Stimulated activated CD4-positive, alpha-beta T cell treated with anti-CD3 and anti-CD28 coated beads, Interleukin-12 subunit alpha, Interleukin-12 subunit beta, amount 100 ng/mL, for 48 hours (primary cell): ENCODE measurements around the gene E2F2.

Experiments
- DNase-seq, 3 donors: peaks; one replicate each; pipeline ENCODE4 v3.0.0-alpha.2; 2020; ENCODE audit warnings: low read depth in 2 of 3, low spot score in 1 of 3

E2F2 gene

DNA sequence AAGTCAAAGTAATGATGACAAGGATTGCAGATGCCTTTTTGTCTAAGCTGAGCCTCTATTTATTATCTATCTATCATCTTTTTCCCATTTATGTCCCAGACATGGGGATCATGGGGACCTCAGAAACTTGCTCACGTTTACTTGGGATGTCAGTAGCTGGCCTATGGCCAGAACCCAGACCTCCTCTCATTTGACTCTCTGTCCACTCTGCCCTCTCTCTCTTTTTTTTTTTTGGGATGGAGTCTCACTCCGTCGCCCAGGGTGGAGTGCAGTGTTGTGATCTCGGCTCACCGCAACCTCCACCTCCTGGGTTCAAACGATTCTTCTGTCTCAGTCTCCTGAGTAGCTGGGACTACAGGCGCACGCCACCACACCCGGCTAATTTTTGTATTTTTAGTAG, 32.0 kb upstream of the E2F2 start:
- no peak for DNase-seq

DNA sequence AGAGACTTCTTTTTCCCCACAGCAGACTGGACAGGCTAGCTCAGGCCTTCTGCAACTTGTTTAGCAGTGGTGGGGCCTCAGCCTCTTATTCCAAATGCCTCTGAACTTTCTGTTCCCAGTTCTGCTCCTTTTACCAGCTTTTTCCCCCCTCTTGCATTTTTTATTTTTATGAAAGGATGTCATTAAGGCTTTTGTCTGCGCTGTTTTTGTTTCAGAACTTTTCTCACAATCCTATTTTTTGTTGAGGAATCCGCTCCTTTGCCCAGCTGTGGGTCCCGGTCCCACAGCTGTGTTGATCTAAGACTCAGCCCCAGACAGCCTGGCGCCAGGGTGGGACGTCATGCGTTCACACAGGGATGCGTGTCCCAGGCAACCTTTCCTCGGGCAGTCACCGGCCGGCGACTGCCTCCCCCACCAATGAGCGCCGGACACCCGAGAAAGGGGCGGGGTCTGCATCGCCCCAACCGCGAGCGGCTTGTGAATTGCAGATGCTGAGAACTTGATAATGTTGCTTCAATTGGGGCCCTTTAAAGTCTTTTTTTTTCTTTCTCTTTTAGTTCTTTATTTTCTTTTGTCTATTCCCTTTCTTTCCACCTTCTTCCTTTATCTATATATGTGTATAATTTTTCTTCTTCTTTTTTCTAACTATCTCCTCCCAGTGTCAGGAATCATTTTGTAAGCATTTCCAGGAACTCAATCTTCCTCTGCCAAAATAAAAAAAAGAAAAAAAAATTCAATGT, 31.3 kb upstream of the E2F2 start:
- DNase-seq = no peak

DNA sequence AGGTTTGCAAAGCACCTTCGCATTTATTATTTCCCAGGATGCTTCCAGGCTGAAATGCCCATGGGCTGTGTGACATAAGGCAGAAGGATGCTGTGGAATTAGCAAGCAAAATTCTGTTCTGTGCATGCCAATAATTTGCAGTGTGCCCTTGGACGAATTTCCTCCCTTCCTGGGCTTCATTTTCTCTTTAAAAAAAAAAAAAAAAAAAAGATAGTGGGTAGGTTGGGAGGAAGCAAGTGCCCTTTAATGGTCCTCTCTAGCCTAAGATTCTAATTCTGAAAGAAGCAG, 30.7 kb upstream of the E2F2 start:
- DNase-seq = no peak

DNA sequence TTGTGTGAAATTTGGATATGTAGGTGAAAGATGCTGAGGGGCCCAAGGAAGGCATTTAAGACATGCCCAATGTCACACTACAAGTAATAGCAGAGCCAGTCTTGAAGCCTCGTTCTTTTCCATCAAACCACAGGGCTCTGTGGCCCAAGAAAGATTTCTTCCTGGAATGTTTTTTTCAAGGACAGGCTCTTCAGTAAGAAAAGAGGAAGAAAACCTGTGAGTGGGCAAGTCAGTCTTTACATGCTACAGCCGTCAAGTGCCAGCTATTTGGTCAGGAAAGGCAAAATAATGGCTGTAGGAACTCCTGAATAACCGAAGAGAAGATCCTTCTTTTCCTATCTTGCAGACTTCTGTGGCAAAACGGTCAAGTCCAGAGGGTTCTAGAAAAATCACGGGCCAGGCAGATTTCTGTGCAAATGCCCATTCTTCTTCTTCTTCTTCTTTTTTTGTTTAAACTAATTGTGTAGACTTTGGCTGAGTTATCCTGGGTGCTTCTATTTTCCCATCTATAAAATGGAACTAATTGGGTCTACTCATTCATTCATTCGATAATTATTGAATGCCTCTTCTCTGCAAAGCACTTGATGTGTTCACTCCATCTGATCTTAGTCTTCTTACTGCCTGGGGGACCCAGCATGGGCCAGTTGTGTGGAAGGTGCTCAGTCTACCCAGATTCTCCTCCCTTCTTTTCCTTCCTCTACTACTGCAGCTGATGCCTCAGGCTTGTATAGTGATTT, 30.2 kb upstream of the E2F2 start:
- no peak for DNase-seq

DNA sequence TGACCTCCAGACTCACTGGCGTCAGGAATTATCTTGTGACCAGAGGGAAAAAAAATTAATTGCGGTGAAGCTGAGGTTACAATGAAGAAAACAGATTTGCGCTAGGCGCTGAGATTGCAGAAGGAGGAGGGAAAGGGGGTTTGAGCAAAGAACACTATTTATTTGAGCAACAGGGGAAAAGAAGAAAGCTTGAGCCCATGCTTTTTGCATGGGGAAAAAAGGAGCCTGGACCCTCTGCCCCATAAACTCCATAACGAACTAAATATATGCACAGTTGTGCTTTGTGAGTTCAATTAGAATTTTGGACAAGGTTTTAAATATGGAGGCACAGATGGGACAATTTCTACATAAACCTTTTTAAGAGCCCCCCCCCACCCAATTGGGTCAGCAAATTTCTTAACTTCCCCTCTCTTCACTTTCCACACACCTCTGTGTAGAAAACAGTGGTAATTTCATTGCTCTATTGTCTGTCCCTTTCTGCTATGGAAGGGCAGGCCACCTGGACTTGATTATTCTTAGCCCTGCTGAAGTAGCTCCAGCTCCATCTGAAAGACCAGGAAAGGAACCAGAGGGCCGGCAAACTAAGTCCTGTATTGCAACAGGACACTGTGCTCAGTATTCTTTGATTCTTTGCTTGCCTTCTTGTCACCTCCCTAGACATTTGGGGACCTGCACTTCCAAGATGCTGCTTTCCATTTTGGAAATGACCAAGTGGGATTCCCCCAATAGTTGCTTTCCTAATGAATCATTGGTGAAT, 29.1 kb upstream of the E2F2 start:
- DNase-seq = no peak

DNA sequence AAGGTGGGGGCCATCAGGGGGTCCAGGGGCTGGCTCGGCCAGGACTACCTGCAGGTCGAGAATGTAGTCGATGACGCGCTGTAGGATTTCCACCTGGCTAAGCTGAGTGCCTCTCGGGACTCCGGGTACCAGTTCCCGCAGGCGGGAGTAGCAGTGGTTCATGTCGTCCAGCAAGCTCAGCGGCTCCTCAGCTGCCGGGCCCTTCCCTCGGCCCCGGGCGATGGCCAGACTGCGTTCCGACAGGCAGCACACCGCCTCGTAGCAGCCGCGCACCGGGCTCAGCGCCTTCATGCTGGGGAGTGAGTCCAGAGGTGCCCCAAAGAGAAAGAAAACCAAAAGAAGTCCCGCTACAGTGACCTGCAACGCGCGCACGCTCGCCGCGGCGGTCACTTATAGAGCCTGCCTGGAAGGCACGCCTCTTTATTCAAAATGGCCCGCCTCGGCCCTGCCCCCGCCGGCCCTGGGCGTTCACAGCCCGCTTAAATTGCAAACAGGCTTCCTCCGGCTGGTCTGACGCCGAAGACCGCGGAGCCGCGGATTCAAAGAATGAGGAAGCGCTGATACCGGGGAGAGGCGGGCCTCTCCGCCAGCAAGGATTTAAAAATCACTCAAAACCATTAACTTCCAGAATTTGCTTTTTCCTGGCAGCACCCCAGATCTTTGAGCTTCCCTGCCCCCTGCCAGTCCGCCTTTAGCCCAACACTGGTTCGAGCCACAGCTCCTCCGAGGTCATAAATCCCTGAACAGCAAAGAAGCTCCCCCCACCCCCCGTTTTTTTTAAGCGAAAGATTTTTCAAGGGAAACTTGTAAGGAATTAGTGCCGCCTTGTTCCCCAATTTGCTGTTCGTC, 28.3 kb upstream of the E2F2 start, which contains the start of gene ID3:
Gene ID3 (minus strand): TSS at position 366 of the 849 bp plus-strand sequence. CDS start 75 bp downstream, at position 291.
- peak; percentile 79 to 91 (median 89) for DNase-seq

DNA sequence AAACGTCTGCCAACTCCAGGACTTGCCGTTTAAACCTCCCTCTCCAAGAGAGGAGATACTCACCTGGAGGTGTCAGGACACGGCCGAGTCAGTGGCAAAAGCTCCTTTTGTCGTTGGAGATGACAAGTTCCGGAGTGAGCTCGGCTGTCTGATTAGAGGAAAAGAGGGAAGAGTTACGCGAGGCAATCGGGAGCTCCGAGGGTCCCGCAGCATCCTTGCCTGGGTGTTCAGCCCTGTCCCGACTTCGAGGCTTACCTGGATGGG, 27.8 kb upstream of the E2F2 start:
- DNase-seq = no peak

DNA sequence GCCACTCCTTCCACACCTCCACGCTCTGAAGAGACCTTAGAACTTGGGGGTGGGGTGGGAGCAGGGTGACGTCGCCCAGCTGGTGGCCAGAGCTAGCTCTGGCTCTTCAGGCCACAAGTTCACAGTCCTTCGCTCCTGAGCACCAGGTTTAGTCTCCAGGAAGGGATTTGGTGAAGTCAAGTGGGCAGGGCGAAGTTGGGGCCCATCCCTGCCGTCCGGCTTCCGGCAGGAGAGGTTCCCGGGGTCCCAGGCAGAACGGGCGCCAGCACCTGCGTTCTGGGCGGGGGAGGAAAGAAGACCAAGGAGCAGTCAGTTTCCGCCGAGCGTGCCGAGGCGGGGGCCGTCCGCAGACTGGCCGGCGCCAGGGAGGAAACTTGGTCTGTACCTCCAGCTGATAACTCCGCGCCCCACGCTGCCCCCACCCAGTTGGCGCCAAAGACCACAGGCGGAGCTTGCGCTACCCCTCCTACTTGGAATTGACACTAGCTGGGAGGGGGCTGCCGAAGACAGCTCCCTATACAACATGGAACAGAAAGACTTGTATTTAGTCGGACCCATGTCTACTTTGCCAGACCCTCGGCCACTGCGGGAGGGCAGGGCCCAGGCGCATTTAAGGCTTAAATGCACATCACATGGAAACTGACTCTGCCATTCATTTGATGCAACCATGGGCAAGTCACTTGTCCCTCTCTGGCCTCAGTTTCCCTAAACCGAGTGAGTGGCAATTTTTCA, 27.3 kb upstream of the E2F2 start:
- DNase-seq = no peak

DNA sequence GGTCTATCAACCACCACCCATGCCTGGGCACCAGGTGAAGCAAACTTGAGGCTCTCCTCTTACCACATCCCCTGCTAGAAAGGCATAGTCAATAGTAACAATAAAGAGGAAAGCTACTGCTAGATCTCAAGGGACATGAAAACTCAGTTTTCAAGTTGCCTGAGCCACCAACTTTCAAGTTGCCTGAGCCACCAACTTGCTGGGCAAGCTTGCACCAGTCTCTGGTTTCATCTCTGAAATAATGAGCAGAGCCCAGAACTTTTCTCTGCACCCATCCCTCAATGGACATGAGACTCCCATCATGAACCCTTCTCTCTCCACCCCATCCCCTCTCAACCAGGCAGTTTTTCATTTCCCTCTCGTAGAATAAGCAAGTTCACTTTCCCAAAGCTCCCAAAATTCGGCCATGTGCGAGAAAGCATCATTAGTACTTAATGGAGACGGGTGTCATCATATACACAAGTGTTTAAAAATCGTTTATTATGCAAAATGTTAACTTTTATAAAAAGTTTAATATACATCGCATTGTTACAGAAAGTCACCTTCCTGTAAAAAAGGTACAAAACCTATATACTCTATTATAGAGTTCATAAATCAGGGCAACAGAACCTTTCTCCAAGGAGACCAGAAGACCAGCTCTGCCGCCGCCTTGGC, 26.6 kb upstream of the E2F2 start:
- no peak for DNase-seq

DNA sequence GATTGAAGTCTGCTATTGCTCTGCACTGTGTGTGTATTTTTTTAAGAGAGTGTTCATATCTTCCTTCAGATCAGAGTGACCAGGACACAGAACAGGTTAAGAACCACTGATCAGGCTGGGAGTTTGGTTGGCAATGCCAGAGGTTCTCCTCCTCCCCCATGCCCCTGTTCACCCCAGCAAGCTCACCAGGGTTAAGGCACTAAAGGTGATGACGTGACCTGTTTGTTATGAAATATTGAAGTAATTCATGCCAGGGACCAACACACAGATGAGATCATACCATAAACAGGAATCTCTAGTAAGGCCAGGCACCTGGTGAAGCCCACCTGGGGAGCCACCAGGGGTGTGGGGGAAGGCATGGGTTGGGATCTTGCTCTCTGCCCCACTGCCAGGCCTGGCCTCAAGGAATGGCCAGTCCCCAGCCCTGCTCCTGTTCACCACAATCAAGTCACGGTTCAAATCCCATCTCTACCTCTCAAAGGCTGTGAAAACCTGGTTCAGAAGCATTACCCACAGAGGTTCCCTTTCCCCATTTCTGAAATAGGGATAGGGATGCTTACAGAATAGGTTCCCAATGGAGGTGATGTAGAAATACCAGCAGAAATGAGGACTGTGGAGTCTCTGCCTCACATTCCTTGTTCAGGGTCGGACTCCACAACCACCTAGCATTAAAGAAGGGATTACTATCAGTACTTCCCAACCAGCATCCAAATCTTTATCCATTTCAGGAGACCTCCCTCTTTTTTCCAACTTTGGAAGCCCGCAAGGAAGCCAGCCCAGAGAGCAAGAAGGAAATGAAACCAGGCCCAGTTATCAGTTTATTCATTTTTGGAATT, 25.8 kb upstream of the E2F2 start:
- DNase-seq = no peak

DNA sequence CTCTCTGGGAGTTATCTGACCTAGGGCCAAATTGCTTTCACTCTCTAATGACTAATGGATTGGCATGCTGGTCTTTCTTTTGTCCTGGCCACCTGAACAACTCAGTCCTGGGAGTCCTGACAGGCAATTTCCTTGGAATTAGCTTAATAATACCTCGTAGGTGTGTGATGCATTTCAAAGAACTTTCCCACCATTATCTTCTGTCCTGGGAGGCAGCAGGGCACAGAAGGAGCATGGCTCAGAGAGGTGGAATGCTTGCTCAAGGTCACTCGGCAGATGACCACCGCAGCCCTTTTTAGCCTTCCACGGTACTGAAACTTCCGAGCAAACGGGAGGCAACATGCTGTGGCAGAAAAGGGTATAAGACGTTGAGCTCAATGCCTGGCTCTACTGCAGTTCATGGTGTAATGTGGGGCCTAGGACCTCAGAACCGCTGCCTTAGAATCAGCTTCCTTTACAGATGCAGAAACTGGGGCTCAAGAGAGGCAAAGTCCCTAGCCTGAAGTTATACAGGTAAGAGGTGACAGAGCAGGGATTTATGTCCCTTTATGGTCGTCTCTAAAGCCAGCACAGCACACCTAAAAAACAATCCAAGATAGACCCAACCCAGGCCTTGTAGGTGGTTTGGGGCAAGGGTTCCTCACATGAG, 25.1 kb upstream of the E2F2 start:
- DNase-seq = no peak

DNA sequence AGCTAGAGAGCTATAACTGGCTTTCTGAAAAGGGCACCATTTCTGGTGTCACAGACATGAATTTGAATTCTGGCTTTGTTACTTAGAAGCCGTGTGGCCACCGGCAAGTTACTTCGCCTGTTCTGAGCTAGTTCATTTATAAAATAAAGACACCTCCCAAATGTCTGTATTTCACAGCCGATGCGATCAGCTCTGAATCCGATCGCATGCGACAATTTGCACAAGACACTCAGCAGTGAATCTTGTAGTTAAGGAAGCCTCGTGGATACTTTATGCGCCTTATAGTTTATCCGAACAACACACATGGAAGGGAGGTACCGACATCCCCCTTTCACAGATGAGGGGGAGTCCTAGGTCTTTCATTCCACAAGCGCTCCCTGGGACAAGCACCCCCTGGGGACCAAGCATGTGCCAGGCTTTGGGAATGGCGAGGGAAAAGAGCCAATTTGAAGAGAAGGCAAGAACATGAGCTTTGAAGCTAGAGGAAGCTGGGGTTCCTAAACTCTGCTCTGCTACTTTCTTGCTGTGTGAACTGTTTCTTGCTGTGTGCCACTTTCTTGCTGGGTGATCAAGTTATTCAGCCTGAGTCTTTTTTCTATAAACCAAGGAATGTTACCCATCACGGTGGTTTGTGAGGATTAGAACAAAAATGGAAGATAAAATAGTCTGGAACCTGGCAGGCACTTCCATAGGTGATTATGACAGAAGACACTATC, 24.4 kb upstream of the E2F2 start:
- no peak for DNase-seq

DNA sequence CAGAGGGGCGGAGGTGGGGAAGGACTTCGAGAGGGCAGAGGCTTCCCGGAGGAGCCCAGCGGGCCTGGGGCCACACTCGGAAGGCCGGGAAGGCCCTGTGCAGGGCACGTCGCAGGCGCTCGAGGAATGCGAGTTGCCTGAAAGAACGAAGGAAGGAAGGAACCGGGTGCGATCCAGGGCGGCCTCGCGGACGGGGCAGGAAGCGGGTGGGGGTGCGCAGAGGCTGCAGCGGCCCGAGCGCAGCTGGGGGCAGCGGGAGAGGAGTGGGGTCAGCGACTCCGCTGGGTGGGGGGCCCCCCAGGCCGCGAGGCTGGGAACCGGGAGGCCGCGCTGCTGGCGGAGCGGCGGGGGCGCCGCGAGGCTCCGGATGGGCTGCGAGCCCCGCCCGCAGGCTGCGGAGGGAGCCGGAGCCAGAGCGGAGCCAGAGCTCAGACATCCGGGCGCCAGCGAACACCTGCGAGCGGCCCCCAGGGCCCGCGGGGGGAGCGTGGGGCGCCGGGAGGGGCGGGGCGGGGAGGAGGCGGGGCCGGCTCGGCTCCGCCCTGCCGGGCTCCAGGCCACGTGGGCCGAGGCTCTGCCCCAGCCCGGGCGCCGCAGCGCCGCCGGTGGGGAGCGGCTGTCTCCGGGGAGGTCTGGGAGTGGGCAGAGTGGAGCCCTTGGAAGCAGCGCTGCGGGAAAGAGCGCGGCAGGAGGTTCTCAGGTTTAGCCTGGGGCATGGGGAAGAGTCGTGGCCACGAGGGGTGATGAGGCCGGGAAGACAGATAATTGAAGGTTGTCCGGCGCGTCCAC, 23.6 kb upstream of the E2F2 start:
- peak; percentile 65 to 72 (median 71) for DNase-seq

DNA sequence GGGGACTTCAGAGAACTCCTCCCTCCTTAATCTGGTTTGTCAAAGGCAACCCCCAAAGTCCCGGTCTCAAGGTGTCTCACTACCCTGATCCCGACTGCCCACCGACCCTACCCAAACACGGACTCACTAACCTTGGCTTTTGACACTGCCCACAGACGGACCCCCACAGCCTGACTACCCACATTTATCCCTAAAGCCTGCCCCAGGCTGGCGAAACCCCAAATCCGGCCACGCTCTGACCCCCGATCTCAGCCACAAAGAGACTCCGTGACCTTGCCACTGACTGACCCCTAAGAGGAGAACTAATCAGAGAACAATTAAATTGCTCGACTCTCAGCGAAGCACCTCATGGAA, 23.1 kb upstream of the E2F2 start:
- no peak for DNase-seq

DNA sequence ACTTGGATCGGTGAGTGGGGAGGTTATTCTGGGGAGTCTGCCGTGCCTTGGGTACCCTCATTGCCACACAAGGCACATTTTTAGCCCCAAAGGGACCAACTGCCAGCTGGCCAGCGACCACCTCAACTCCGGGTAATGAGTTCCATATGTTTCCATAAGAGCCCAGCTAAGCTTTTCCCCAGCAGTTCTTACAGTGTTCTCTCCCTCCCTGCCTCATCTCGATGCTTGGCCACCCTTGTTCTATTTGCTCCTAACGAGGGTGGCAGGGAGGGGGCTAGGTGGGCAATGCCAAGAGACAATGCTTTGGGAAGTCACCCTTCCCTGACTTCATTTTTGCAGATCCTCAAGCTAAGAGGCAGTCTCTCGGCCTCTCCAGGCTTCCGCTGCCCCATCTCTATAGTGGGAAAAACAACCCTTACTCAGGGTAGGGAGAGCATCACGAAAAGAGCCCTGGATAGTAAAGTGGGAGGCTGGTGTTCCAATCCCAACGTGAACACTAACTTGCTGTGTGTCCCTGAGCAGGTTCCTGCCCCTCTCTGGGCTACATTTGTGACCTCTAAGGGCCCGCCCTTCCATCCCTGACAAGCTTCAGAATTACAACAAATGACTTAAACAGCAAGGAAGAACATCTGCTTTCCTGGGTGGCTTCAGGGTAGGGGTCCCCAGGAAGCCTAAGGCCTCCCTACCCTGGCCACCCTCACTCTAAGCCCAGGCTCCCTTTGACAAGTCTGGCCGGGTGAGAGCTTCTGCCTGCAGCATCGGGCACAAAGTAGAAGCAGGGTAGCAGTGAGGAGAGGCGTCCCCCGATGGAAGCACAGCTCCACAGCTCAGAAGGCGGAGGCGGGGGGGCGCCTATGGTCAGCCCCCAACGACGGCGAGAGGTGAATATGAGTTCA, 22.4 kb upstream of the E2F2 start:
- no peak for DNase-seq

DNA sequence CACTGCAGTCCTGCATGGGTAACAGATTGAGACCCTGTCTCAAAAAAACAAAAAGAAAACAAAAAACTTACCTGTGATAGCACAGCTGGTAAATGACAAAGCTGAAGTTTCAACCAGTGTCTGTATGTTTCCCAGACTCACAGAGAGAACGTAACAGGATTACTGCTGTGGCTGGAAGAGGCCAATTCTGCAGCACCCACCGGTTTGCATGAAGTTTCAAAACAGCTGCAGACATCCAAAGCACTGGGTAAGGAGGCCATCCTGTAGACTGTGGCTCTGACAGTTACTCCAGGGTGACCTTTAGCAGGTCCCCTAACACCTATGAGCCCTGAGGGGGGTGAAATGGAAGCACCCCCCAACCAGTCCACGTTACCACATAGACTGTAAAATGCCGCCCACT, 20.8 kb upstream of the E2F2 start:
- DNase-seq = no peak

DNA sequence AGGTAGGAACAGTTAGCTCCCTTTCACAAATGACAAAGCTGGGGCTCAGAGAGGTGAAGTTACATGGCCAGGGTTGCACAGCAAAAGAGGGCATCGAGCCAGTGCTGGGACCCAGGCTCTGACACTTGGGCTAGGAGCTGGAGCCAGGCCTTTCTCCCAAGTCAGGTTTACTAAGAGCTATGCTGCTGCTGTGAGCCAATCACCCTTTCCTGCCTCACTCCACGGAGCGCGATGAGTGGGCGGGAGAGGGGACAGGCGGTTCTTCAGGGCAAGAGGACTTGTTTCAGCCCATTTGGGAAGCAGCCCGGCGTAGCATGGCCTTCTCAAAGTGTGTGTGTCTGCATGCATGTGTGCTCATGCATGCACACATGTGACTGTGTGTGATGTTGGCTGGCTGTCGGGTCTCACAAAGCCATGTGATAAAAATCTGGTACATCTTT, 17.7 kb upstream of the E2F2 start:
- DNase-seq = no peak
